ENCODE measurements around the gene AKAP8.

- TF ChIP-seq, protein P1, sequence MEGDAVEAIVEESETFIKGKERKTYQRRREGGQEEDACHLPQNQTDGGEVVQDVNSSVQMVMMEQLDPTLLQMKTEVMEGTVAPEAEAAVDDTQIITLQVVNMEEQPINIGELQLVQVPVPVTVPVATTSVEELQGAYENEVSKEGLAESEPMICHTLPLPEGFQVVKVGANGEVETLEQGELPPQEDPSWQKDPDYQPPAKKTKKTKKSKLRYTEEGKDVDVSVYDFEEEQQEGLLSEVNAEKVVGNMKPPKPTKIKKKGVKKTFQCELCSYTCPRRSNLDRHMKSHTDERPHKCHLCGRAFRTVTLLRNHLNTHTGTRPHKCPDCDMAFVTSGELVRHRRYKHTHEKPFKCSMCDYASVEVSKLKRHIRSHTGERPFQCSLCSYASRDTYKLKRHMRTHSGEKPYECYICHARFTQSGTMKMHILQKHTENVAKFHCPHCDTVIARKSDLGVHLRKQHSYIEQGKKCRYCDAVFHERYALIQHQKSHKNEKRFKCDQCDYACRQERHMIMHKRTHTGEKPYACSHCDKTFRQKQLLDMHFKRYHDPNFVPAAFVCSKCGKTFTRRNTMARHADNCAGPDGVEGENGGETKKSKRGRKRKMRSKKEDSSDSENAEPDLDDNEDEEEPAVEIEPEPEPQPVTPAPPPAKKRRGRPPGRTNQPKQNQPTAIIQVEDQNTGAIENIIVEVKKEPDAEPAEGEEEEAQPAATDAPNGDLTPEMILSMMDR (IDR thresholded peaks at IDR 0.05), result no peak
- TF ChIP-seq POLR2A (IDR thresholded peaks at IDR 0.05), result no peak
These were observed 48.4 kb upstream of the AKAP8 start for GRCh38 chr19:15427991-15428471.

Data from esophagus squamous epithelium (tissue), 4 donors.